ES-I3 (cell line): ENCODE results near the gene APOBEC2.
A peak's percentile ranks its signal among the peaks of the same experiment; 100 is the strongest.

Source experiments
- H3K36me3 ChIP-seq: 2 replicates; pipeline ENCODE4 v1.6.1; 2013; ENCODE audit warnings: mild to moderate bottlenecking, low read length, control low read depth, moderate library complexity; ENCODE audit not compliant: insufficient read depth
- H3K4me1 ChIP-seq: 2 replicates; pipeline ENCODE4 v1.6.1; 2013; ENCODE audit warnings: mild to moderate bottlenecking, control low read depth, low read length; ENCODE audit not compliant: insufficient read depth
- H3K9ac ChIP-seq: 2 replicates; pipeline ENCODE4 v1.6.1; 2013; ENCODE audit warnings: low read depth, mild to moderate bottlenecking, low read length, moderate library complexity
- H3K9me3 ChIP-seq: 2 replicates; pipeline ENCODE4 v1.6.1; 2013; ENCODE audit warnings: mild to moderate bottlenecking, low read length, moderate library complexity; ENCODE audit not compliant: control insufficient read depth, insufficient read depth

The APOBEC2 gene

GRCh38 chr6:41074692-41075436 is 21.9 kb downstream of the APOBEC2 start:
- peak overlapping the region; percentile 74; the same call in 1 of the 2 replicates for H3K9ac ChIP-seq
- H3K9me3 ChIP-seq = no peaks in the 10 kb centered on the region
- no peaks in the 10 kb centered on the region for H3K36me3 ChIP-seq
- H3K4me1 ChIP-seq = peaks cover 7% of the 10 kb centered on the region; the same call in 1 of the 2 replicates

GRCh38 chr6:41075651-41076626 is 22.9 kb downstream of the APOBEC2 start:
- no peak overlapping the region for H3K9ac ChIP-seq
- H3K9me3 ChIP-seq = no peaks in the 10 kb centered on the region
- peaks cover 7% of the 10 kb centered on the region; the same call in 1 of the 2 replicates for H3K4me1 ChIP-seq
- peaks cover 5% of the 10 kb centered on the region for H3K36me3 ChIP-seq

GRCh38 chr6:41077536-41077935 is 24.5 kb downstream of the APOBEC2 start:
- peaks cover 5% of the 10 kb centered on the region for H3K36me3 ChIP-seq
- H3K9ac ChIP-seq = no peak overlapping the region
- H3K9me3 ChIP-seq = no peaks in the 10 kb centered on the region
- peaks cover 7% of the 10 kb centered on the region; the same call in 1 of the 2 replicates for H3K4me1 ChIP-seq

GRCh38 chr6:41078101-41078500 is 25.1 kb downstream of the APOBEC2 start:
- Histone ChIP-seq H3K9me3 (no peaks in the 10 kb centered on the region), H3K9ac (no peak overlapping the region), H3K4me1 (peaks cover 7% of the 10 kb centered on the region; the same call in 1 of the 2 replicates), H3K36me3 (peaks cover 5% of the 10 kb centered on the region)

- Histone ChIP-seq H3K9me3 (no peaks in the 10 kb centered on the region), H3K36me3 (peaks cover 5% of the 10 kb centered on the region), H3K4me1 (peaks cover 7% of the 10 kb centered on the region; the same call in 1 of the 2 replicates), H3K9ac (no peak overlapping the region)
Measured at GRCh38 chr6:41079080-41079479, 26.1 kb downstream of the APOBEC2 start.

DNA sequence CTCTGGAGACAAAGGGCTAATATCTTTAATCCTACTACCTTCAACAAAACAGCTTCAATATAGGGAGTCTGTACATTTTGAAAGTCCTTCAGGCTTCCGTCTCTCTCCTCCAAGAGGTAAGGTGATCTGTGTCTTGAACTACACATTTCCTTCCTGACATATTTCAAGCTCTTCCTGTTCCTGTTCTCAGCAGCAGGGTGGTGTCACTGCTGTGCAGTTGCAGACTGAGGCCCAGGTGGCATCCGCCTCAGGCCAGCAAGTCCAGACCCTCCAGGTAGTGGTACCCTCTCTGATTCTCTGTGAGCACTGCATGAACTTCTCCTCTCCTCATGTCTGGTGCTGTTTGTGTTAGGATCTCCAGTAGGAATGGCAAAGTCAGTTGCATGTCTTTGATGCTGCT is 27.6 kb downstream of the APOBEC2 start:
- no peaks in the 10 kb centered on the region for H3K9me3 ChIP-seq
- H3K9ac ChIP-seq = no peak overlapping the region
- no peaks in the 10 kb centered on the region for H3K4me1 ChIP-seq
- peaks cover 5% of the 10 kb centered on the region for H3K36me3 ChIP-seq

DNA sequence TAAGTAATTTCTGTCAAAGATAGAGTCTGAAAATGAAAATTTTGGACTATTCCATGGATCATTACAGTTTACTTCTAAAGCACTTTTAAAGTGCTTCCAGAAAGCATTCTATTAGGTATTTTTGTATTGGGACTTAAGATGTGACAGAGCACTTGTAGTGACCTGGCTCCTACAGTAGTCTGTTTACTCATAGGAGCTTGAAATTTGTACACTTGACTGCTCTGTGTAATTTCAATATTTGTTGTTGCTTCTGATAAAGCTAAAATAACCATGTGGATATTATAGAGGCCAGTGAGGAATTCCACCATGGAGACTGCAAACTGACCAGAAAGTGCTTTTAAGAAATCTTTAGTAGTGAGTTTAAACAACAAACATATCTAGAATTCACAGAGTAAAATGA is 30.1 kb downstream of the APOBEC2 start:
- peaks cover 5% of the 10 kb centered on the region for H3K36me3 ChIP-seq

DNA sequence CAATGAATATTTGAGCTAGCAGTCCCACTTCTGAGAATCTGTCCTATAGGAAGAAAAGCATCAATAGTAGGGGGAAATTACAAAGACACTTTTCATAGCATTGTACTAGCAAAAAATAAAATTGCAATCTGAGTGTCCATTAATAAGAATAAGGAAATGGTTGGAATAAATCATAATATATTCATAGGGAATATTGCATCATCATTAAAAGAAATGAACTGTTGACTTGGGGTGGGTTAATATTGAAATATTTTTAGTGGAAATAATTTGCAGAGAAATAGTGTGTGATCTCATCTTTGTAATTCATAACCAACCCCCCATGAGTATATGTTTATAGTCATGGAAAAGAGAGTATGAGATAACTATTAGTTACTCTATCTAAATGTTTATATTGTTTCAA is 32.2 kb downstream of the APOBEC2 start:
- Histone ChIP-seq H3K4me1 (no peaks in the 10 kb centered on the region), H3K36me3 (peaks cover 14% of the 10 kb centered on the region), H3K9ac (no peak overlapping the region), H3K9me3 (no peaks in the 10 kb centered on the region)

More for the DNA sequence above, 30.1 kb downstream of the APOBEC2 start:
- no peak overlapping the region for H3K9ac ChIP-seq
- no peaks in the 10 kb centered on the region for H3K4me1 ChIP-seq
- H3K9me3 ChIP-seq = no peaks in the 10 kb centered on the region

- Histone ChIP-seq H3K4me1 (no peaks in the 10 kb centered on the region), H3K9me3 (no peaks in the 10 kb centered on the region), H3K9ac (no peak overlapping the region), H3K36me3 (peaks cover 28% of the 10 kb centered on the region)
Measured at GRCh38 chr6:41088451-41088850, 35.4 kb downstream of the APOBEC2 start.

DNA sequence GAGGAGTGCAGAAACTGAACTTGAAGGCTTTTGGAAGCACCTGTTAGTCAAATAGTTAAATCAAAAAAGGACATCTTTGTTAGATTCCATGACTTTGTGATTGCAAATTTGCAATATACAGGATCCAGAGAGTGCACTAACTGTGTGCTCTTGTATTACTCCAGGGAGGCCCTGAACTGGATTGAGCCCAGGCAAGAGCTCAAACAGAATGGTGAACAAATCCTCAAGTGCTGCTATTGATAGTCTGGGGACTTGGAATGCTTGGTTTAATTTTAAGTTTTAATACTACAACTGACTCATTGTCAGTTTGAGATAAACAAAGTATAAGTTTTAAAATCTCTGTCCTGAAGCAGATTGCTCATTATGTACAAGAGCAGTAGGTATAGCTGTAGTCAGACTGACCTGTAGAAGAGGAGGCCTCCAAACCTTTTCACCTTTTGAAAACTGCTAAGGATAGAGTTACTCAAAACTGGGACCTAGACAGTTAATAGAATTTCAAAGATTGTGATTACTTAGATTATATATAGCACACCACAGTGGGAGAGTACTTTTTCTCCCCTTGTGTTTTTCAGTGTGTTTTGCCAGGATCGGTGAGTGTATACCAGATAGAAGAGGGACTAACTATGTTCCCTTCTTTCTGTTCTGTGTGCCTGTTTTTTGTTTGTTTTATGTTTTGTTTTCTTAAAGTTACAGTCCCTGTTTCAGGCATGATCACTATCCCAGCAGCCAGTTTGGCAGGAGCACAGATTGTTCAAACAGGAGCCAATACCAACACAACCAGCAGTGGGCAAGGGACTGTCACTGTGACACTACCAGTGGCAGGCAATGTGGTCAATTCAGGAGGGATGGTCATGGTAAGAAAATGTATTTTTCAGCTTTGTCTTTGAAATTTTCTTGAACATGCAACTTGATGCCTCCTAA is 38.1 kb downstream of the APOBEC2 start:
- no peaks in the 10 kb centered on the region for H3K4me1 ChIP-seq
- peaks cover 47% of the 10 kb centered on the region for H3K36me3 ChIP-seq
- no peak overlapping the region for H3K9ac ChIP-seq
- no peaks in the 10 kb centered on the region for H3K9me3 ChIP-seq

DNA sequence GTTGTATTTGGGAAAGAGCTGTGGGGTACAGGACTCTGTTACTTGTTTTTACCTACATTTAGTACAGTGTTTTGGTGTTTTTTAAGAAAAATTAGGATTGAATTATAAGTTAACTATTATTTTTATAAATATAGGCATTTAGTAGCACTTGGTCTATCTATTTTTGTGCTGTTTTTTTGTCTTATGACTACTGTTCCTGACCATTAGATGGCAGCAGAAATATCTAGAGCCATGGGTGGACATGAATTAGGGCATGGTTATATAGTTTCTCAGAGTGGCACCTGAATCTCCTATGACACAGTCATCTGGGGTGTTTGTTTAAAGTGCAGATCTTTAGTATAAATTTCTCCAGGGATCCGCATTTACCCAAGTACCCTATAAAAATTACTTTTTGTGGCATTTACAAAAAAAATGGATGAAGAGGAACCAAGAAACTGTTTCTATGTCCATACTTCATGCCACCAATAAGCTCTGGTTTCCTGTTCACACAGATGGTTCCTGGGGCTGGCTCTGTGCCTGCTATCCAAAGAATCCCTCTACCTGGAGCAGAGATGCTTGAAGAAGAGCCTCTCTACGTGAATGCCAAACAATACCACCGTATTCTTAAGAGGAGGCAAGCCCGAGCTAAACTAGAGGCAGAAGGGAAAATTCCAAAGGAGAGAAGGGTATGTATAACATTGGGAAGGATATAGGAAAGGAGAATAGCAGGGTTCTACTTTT is 39.6 kb downstream of the APOBEC2 start:
- Histone ChIP-seq H3K4me1 (no peaks in the 10 kb centered on the region), H3K9ac (no peak overlapping the region), H3K36me3 (peaks cover 60% of the 10 kb centered on the region), H3K9me3 (no peaks in the 10 kb centered on the region)

GRCh38 chr6:41093729-41094128 is 40.7 kb downstream of the APOBEC2 start:
- no peaks in the 10 kb centered on the region for H3K9me3 ChIP-seq
- H3K36me3 ChIP-seq = peaks cover 67% of the 10 kb centered on the region
- no peaks in the 10 kb centered on the region for H3K4me1 ChIP-seq
- H3K9ac ChIP-seq = no peak overlapping the region

GRCh38 chr6:41097467-41098090 is 44.6 kb downstream of the APOBEC2 start:
- H3K9me3 ChIP-seq = no peaks in the 10 kb centered on the region
- peaks cover 56% of the 10 kb centered on the region for H3K36me3 ChIP-seq
- H3K9ac ChIP-seq = no peak overlapping the region
- H3K4me1 ChIP-seq = no peaks in the 10 kb centered on the region
